Skin of body (tissue), 2 donors: Measurements from ENCODE around the gene INPP4A. TPM values are rescaled to one million over a fixed set of nuclear protein-coding genes. Genes with fewer than 3 reads are reported as not detected.

Experiments used
- DNase-seq: peaks from one replicate; lab custom pipeline; 2025; lab: John Stamatoyannopoulos, UW
- total RNA-seq: library from RNA; depleted of rRNA; stranded (reverse); fragments of >200 nt; gene quantifications from one replicate; pipeline ENCODE4 v1.2.3, GENCODE V29; 2014

Gene INPP4A
- total RNA-seq, 1 donor from 2014 or later = 22.3 TPM

GRCh38 chr2:98436734-98437133 lies 7.9 kb upstream of the INPP4A start:
- no peak for DNase-seq

- no peak for DNase-seq
These were observed 6.2 kb upstream of the INPP4A start for GRCh38 chr2:98438190-98439133.

GRCh38 chr2:98441706-98442450 lies 2.8 kb upstream of the INPP4A start:
- DNase-seq = no peak

- DNase-seq = no peak
These were observed 2.2 kb upstream of the INPP4A start for GRCh38 chr2:98442488-98442887.

GRCh38 chr2:98445177-98445682 lies 572 bp downstream of the INPP4A start:
- no peak for DNase-seq

- peak; percentile 10 for DNase-seq
These were observed 1.3 kb downstream of the INPP4A start for GRCh38 chr2:98445683-98446581.

GRCh38 chr2:98446850-98447249 lies 2.2 kb downstream of the INPP4A start:
- no peak for DNase-seq

GRCh38 chr2:98448441-98449145 lies 3.9 kb downstream of the INPP4A start:
- no peak for DNase-seq

- no peak for DNase-seq
These were observed 7.9 kb downstream of the INPP4A start for GRCh38 chr2:98452396-98453027.

- DNase-seq = no peak
These were observed 8.4 kb downstream of the INPP4A start for GRCh38 chr2:98453083-98453482.

GRCh38 chr2:98453531-98453930 lies 8.9 kb downstream of the INPP4A start:
- DNase-seq = no peak

GRCh38 chr2:98454073-98454472 lies 9.4 kb downstream of the INPP4A start:
- DNase-seq = no peak

- no peak for DNase-seq
These were observed 10.0 kb downstream of the INPP4A start for GRCh38 chr2:98454500-98455235.

- DNase-seq = no peak
These were observed 10.9 kb downstream of the INPP4A start for GRCh38 chr2:98455494-98455976.

GRCh38 chr2:98457045-98457696 lies 12.5 kb downstream of the INPP4A start:
- no peak for DNase-seq

GRCh38 chr2:98458207-98458606 lies 13.5 kb downstream of the INPP4A start:
- DNase-seq = no peak

GRCh38 chr2:98458667-98459380 lies 14.2 kb downstream of the INPP4A start:
- no peak for DNase-seq
